ENCODE measurements around the gene AUTS2.

DNA sequence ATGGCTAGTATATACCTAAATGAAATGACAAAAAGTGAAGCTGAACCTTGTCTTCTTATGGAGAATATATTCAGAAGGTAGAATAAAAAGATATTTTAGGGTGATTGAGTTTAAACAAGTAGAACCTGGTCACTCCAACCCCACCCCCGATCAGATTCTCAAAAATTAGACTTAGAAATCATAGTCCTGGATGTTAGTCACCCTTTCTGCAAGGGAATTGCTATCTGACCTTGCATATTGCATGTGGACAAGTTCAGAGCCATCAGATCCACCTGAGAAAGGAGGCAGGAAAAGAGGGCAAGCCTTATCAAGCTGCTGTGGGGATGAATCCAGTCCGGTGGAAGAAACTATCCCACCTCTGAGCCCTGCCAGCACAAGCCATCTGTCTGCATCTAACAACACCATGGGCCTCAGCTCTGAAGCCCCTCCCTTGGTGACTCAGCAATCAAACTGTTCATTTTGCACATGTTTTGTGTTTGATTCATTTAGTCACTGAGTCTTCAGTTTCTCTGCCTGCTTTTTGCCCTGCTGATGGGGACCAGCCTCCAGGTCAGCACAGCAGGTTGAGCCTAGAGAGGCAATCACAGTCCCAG lies 727.3 kb downstream of the AUTS2 start:
- TF ChIP-seq YY1 (IDR thresholded peaks at IDR 0.05; ENCODE audit: insufficient read depth, insufficient read length) (no peak), SUZ12 (IDR thresholded peaks at IDR 0.05; ENCODE audit: extremely low read depth, insufficient read depth, insufficient read length) (no peak), ZNF274 (IDR thresholded peaks at IDR 0.05; ENCODE audit: low read depth, low read length) (no peak)
